ENCODE measurements around the gene ASPDH. TPM values are rescaled to one million over a fixed set of nuclear protein-coding genes. Genes with fewer than 3 reads are reported as not detected.

The ASPDH gene
- total RNA-seq, 8 experiments from 2014 or later: 0.58 to 3.0 (median 1.4) TPM; not detected in 3

GRCh38 chr19:50518091-50519005 lies 4.6 kb upstream of the ASPDH start:
- 70 to 94% (median 83%) methylated on average over 2 to 8 of the region's 87 CpGs; no CpG with 5 or more reads in 6 of the 10 experiments for WGBS, 10 experiments
- in situ Hi-C loops (cut with MboI; ENCODE audit: low pct_unique_long_range_greater_than_20kb in 2 of 9, low sequenced_read_pairs in 9 of 9, unreplicated experiment in 9 of 9): no loop called here
- Histone ChIP-seq H3K4me3 (no peak overlapping the region), H3K27ac (no peak overlapping the region), H3K4me1 (replicated peaks in 1 of 2) (peaks cover 17 to 22% of the 10 kb centered on the region in 2 donors)
- no peak for ATAC-seq (replicated peaks in 6 of 8)

- Histone ChIP-seq H3K4me1 (replicated peaks in 1 of 2) (peaks cover 22 to 28% of the 10 kb centered on the region in 2 donors), H3K27ac (no peak overlapping the region), H3K4me3 (no peak overlapping the region)
- in situ Hi-C loops (cut with MboI; ENCODE audit: low pct_unique_long_range_greater_than_20kb in 2 of 9, low sequenced_read_pairs in 9 of 9, unreplicated experiment in 9 of 9): no loop called here
- ATAC-seq (replicated peaks in 6 of 8): no peak
- WGBS, 10 experiments: 91% methylated on average over 9 of the region's 37 CpGs; no CpG with 5 or more reads in 9 of the 10 experiments
Measured at GRCh38 chr19:50517704-50518075, 4.0 kb upstream of the ASPDH start.

- in situ Hi-C loops (cut with MboI; ENCODE audit: low pct_unique_long_range_greater_than_20kb in 2 of 9, low sequenced_read_pairs in 9 of 9, unreplicated experiment in 9 of 9): no loop called here
- no peak for ATAC-seq (replicated peaks in 6 of 8)
- no peak overlapping the region for H3K27ac ChIP-seq
- 84% methylated on average over 19 of the region's 53 CpGs; no CpG with 5 or more reads in 9 of the 10 experiments for WGBS, 10 experiments
- peaks cover 25 to 34% of the 10 kb centered on the region in 2 donors for H3K4me1 ChIP-seq (replicated peaks in 1 of 2)
- H3K4me3 ChIP-seq: no peak overlapping the region
Measured at GRCh38 chr19:50516964-50517703, 3.4 kb upstream of the ASPDH start.

GRCh38 chr19:50516456-50516855 lies 2.7 kb upstream of the ASPDH start:
- in situ Hi-C loops (cut with MboI; ENCODE audit: low pct_unique_long_range_greater_than_20kb in 2 of 9, low sequenced_read_pairs in 9 of 9, unreplicated experiment in 9 of 9): no loop called here
- Histone ChIP-seq H3K4me1 (replicated peaks in 1 of 2) (peaks cover 30 to 37% of the 10 kb centered on the region in 2 donors), H3K4me3 (no peak overlapping the region), H3K27ac (no peak overlapping the region)
- no peak for ATAC-seq (replicated peaks in 6 of 8)
- 53 to 85% (median 76%) methylated on average over 1 to 4 of the region's 12 CpGs; no CpG with 5 or more reads in 5 of the 10 experiments for WGBS, 10 experiments

GRCh38 chr19:50515168-50515561 lies 1.5 kb upstream of the ASPDH start:
- ATAC-seq (replicated peaks in 6 of 8): no peak
- 70% methylated on average over 2 of the region's 11 CpGs; no CpG with 5 or more reads in 9 of the 10 experiments for WGBS, 10 experiments
- in situ Hi-C loops (cut with MboI; ENCODE audit: low pct_unique_long_range_greater_than_20kb in 2 of 9, low sequenced_read_pairs in 9 of 9, unreplicated experiment in 9 of 9): no loop called here
- H3K4me3 ChIP-seq: no peak overlapping the region
- peak overlapping the region; percentile 32 to 87 for H3K27ac ChIP-seq
- peaks cover 30 to 39% of the 10 kb centered on the region in 2 donors for H3K4me1 ChIP-seq (replicated peaks in 1 of 2)

- H3K4me1 ChIP-seq (replicated peaks in 1 of 2): peaks cover 36 to 45% of the 10 kb centered on the region in 2 donors
- H3K27ac ChIP-seq: peak overlapping the region; percentile 87 to 92
- ATAC-seq (replicated peaks in 6 of 8): no peak
- 50 to 70% (median 61%) methylated on average over 2 to 7 of the region's 38 CpGs; no CpG with 5 or more reads in 6 of the 10 experiments for WGBS, 10 experiments
- in situ Hi-C loops (cut with MboI; ENCODE audit: low pct_unique_long_range_greater_than_20kb in 2 of 9, low sequenced_read_pairs in 9 of 9, unreplicated experiment in 9 of 9): no loop called here
- peak overlapping the region in 1 of 5 donors; percentile 9 for H3K4me3 ChIP-seq
Measured at GRCh38 chr19:50514346-50515167, 844 bp upstream of the ASPDH start.

GRCh38 chr19:50512999-50513745 lies 541 bp downstream of the ASPDH start:
- Histone ChIP-seq H3K27ac (peak overlapping the region; percentile 87 to 92), H3K4me1 (replicated peaks in 1 of 2) (peaks cover 50 to 59% of the 10 kb centered on the region in 2 donors), H3K4me3 (no peak overlapping the region)
- 45 to 93% (median 54%) methylated on average over 2 to 4 of the region's 12 CpGs; no CpG with 5 or more reads in 6 of the 10 experiments for WGBS, 10 experiments
- ATAC-seq (replicated peaks in 6 of 8): no peak
- in situ Hi-C loops (cut with MboI; ENCODE audit: low pct_unique_long_range_greater_than_20kb in 2 of 9, low sequenced_read_pairs in 9 of 9, unreplicated experiment in 9 of 9): no loop called here

GRCh38 chr19:50512112-50512998 lies 1.4 kb downstream of the ASPDH start:
- no peak for ATAC-seq (replicated peaks in 6 of 8)
- WGBS, 10 experiments: 90 to 100% (median 100%) methylated on average over 2 to 14 of the region's 36 CpGs; no CpG with 5 or more reads in 6 of the 10 experiments
- peak overlapping the region; percentile 86 to 92 for H3K27ac ChIP-seq
- in situ Hi-C loops (cut with MboI; ENCODE audit: low pct_unique_long_range_greater_than_20kb in 2 of 9, low sequenced_read_pairs in 9 of 9, unreplicated experiment in 9 of 9): no loop called here
- peak overlapping the region in 2 of 5 donors; percentile 33 to 38 for H3K4me3 ChIP-seq
- peaks cover 53 to 62% of the 10 kb centered on the region in 2 donors for H3K4me1 ChIP-seq (replicated peaks in 1 of 2)

GRCh38 chr19:50511069-50511822 lies 2.5 kb downstream of the ASPDH start, which contains the start of gene JOSD2:
Gene JOSD2 (minus strand): TSS chr19:50511191. CDS start chr19:50510431, 760 bp downstream.
- in situ Hi-C loops (cut with MboI; ENCODE audit: low pct_unique_long_range_greater_than_20kb in 2 of 9, low sequenced_read_pairs in 9 of 9, unreplicated experiment in 9 of 9): no loop called here
- ATAC-seq (replicated peaks in 6 of 8): peak; percentile 74 to 95 (median 79)
- Histone ChIP-seq H3K4me3 (peak within 1 kb of the TSS; percentile 27 to 42 (median 35)), H3K27ac (peak within 1 kb of the TSS; percentile 92 to 93), H3K4me1 (replicated peaks in 1 of 2) (peaks cover 53 to 62% of the 10 kb centered on the region in 2 donors)
- WGBS, 10 experiments: 21% methylated on average over 15 of the region's 69 CpGs; no CpG with 5 or more reads in 9 of the 10 experiments

- in situ Hi-C loops (cut with MboI; ENCODE audit: low pct_unique_long_range_greater_than_20kb in 2 of 9, low sequenced_read_pairs in 9 of 9, unreplicated experiment in 9 of 9): no loop called here
- H3K27ac ChIP-seq: peak overlapping the region; percentile 92 to 93
- peak overlapping the region; percentile 18 to 42 (median 35) for H3K4me3 ChIP-seq
- ATAC-seq (replicated peaks in 6 of 8): peak in 5 of 8 experiments; percentile 63 to 77 (median 74)
- H3K4me1 ChIP-seq (replicated peaks in 1 of 2): peaks cover 53 to 62% of the 10 kb centered on the region in 2 donors
- WGBS, 10 experiments: 0 to 30% (median 0%) methylated on average over 1 to 5 of the region's 10 CpGs; no CpG with 5 or more reads in 4 of the 10 experiments
Measured at GRCh38 chr19:50510700-50511068, 3.0 kb downstream of the ASPDH start.

Data from motor neuron (in vitro differentiated cells).